Endodermal cell (in vitro differentiated cells): ENCODE data around the gene PITPNC1. TPM values are rescaled to one million over a fixed set of nuclear protein-coding genes. Genes with fewer than 3 reads are reported as not detected.

Experiments
- DNase-seq: peaks from one replicate; pipeline ENCODE4 v3.0.0-alpha.2; 2017
- H3K27ac ChIP-seq: 2 replicates; pipeline ENCODE4 v1.5.1; 2013; ENCODE audit warnings: mild to moderate bottlenecking, low read depth, low read length, moderate library complexity
- H3K27me3 ChIP-seq: 2 replicates; pipeline ENCODE4 v1.6.1; 2013; ENCODE audit warnings: mild to moderate bottlenecking, low read length, moderate library complexity; ENCODE audit not compliant: insufficient read depth, control insufficient read depth, poor library complexity, severe bottlenecking
- H3K36me3 ChIP-seq: 2 replicates; pipeline ENCODE4 v1.7.0; 2013; ENCODE audit warnings: mild to moderate bottlenecking, low read length, moderate library complexity; ENCODE audit not compliant: control insufficient read depth, insufficient read depth
- H3K4me1 ChIP-seq: one replicate; pipeline ENCODE4 v1.7.0; 2013; ENCODE audit warnings: low read length; ENCODE audit not compliant: control insufficient read depth, insufficient read depth
- H3K4me3 ChIP-seq: 2 replicates; pipeline ENCODE4 v1.5.1; 2013; ENCODE audit warnings: mild to moderate bottlenecking, low read length, moderate library complexity
- H3K9ac ChIP-seq: 2 replicates; pipeline ENCODE4 v1.6.1; 2013; ENCODE audit warnings: mild to moderate bottlenecking, low read length, moderate library complexity; ENCODE audit not compliant: poor library complexity, severe bottlenecking; ENCODE audit errors: extremely low read depth
- H3K9me3 ChIP-seq: 2 replicates; pipeline ENCODE4 v1.6.1; 2013; ENCODE audit warnings: mild to moderate bottlenecking, low read length, moderate library complexity; ENCODE audit not compliant: control insufficient read depth
- H3K27ac Mint-ChIP-seq: 2 replicates; pipeline ENCODE4 v1.8.0; 2020; ENCODE audit warnings: mixed read lengths
- H3K27me3 Mint-ChIP-seq: 2 replicates; pipeline ENCODE4 v1.8.0; 2021; ENCODE audit warnings: mild to moderate bottlenecking, mixed read lengths; ENCODE audit not compliant: insufficient read depth
- H3K36me3 Mint-ChIP-seq: 2 replicates; pipeline ENCODE4 v1.8.0; 2020; ENCODE audit warnings: low read depth, mixed read lengths
- H3K4me1 Mint-ChIP-seq: 2 replicates; pipeline ENCODE4 v1.8.0; 2020; ENCODE audit warnings: mixed read lengths
- H3K4me3 Mint-ChIP-seq: 2 replicates; pipeline ENCODE4 v1.8.0; 2020; ENCODE audit warnings: mild to moderate bottlenecking, moderate library complexity, mixed read lengths
- H3K9me3 Mint-ChIP-seq: 2 replicates; pipeline ENCODE4 v1.8.0; 2020; ENCODE audit warnings: mild to moderate bottlenecking, mixed read lengths
- CTCF ChIP-seq: fragments of 200-600 bp; sonication (generic); conservative IDR thresholded peaks from 2 replicates; pipeline ENCODE4 v1.5.0; 2021; ENCODE audit warnings: antibody characterized with exemption, mild to moderate bottlenecking
- WGBS, 2 experiments: methylation state at CpG; one replicate each; pipeline versions ENCODE4 v1.1.5 to v1.1.7; 2013; ENCODE audit warnings: missing lambda C conversion rate in 2 of 2, mixed read lengths in 1 of 2; ENCODE audit not compliant: insufficient coverage in 1 of 2, insufficient read length in 1 of 2; 5-methylcytosine and 5-hydroxymethylcytosine counted together
- total RNA-seq, 2 donors: library from RNA; stranded (reverse); fragmentation: NEBNext Ultra II Directional in 1 of 2; extraction: Animal tissue kit (Norgen Biotek cat#: 25700) in 1 of 2; gene quantifications; 2 replicates in 1 of 2; 3 replicates in 1 of 2; pipeline ENCODE4 v1.2.1, GENCODE V29; 2021

PITPNC1 gene
- total RNA-seq, 2 donors from 2014 or later: 28.9 to 36.4 TPM

DNA sequence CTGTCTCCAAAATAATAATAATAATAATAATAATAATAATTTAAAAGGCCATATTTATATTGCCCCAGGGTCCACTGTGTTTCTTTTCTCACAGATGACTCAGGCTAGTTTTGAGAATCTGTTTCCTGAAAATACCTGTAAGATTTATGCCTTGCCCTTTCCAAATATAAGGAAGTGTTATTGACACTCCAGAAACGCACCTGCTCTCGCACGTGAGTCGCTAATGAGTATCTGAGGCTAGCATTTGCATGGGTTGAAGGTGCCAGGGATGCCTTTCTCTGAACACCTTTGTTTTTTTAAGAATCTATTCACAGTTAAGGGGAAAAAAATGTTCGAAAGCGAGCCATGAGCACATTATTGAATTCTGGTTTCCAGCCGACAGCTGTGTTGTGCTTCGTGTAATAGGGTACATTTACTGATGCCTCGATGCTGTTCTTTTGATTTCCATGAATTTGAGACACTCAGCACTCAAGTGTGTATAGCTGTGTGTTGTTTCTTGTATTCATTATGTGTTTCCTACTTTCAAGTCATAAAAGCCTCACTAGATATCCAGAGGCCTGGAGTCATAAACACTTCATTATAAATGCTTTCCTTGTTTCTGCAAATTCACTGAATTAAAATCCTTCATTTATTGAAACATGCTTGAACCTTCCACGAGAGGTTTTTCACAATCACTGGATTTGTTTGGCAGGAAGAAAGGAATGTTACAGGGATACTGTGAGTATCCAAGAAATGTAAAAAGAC lies 295.7 kb downstream of the PITPNC1 start:
- Histone ChIP-seq H3K27me3 (no peaks in the 10 kb centered on the region), H3K36me3 (peaks cover 19% of the 10 kb centered on the region), H3K4me3 (no peak overlapping the region), H3K9ac (no peak overlapping the region), H3K4me1 (no peaks in the 10 kb centered on the region), H3K9me3 (peaks cover 5% of the 10 kb centered on the region), H3K27ac (no peak overlapping the region)
- Mint-ChIP-seq H3K4me1 (no peaks in the 10 kb centered on the region), H3K27ac (no peak overlapping the region), H3K27me3 (no peaks in the 10 kb centered on the region), H3K9me3 (peaks cover 6% of the 10 kb centered on the region), H3K4me3 (no peak overlapping the region), H3K36me3 (peaks cover 31% of the 10 kb centered on the region)
- no peak for DNase-seq
- TF ChIP-seq CTCF: no peak
- 96 to 97% methylated on average over 9 to 10 of the region's 10 CpGs for WGBS, 2 experiments

DNA sequence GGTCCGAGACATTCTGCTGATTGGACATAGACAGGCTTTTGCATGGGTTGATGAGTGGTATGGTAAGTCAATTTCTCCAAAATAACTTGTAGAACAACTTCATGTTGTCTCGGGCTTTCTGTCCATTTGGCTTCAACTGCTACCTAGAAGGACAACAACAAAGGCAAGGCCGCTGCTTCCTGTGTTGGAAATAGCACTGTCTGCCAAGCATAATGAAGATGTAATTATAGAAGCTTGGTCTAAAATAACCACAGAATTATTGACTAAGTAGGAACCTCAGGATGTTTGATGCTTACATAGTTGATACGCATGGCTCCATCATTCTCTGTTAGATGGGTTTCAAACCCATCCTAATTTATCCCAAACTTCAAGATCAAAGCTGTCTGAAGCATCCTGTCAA lies 298.4 kb downstream of the PITPNC1 start:
- Histone ChIP-seq H3K36me3 (peaks cover 8% of the 10 kb centered on the region), H3K27me3 (no peaks in the 10 kb centered on the region), H3K9me3 (no peaks in the 10 kb centered on the region), H3K4me1 (no peaks in the 10 kb centered on the region), H3K9ac (no peak overlapping the region), H3K27ac (no peak overlapping the region), H3K4me3 (no peak overlapping the region)
- H3K4me3 Mint-ChIP-seq: no peak overlapping the region
- WGBS, 2 experiments: 95 to 96% methylated on average over 3 of the region's 4 CpGs
- no peak for DNase-seq
- H3K9me3 Mint-ChIP-seq: no peaks in the 10 kb centered on the region
- TF ChIP-seq CTCF: no peak
- H3K36me3 Mint-ChIP-seq: peaks cover 21% of the 10 kb centered on the region
- H3K4me1 Mint-ChIP-seq: peaks cover 2% of the 10 kb centered on the region
- no peak overlapping the region for H3K27ac Mint-ChIP-seq
- no peaks in the 10 kb centered on the region for H3K27me3 Mint-ChIP-seq

GRCh38 chr17:67676305-67676704 lies 299.2 kb downstream of the PITPNC1 start:
- H3K9ac ChIP-seq: no peak overlapping the region
- Mint-ChIP-seq H3K4me3 (no peak overlapping the region), H3K36me3 (peaks cover 19% of the 10 kb centered on the region), H3K27me3 (no peaks in the 10 kb centered on the region), H3K27ac (no peak overlapping the region), H3K4me1 (peaks cover 2% of the 10 kb centered on the region), H3K9me3 (no peaks in the 10 kb centered on the region)
- no peaks in the 10 kb centered on the region for H3K9me3 ChIP-seq
- H3K4me1 ChIP-seq: no peaks in the 10 kb centered on the region
- no peaks in the 10 kb centered on the region for H3K27me3 ChIP-seq
- H3K4me3 ChIP-seq: no peak overlapping the region
- WGBS, 2 experiments: 91 to 98% methylated on average over 4 of the region's 4 CpGs
- no peak for TF ChIP-seq CTCF
- no peak for DNase-seq
- no peak overlapping the region for H3K27ac ChIP-seq
- peaks cover 8% of the 10 kb centered on the region for H3K36me3 ChIP-seq
